Left cardiac atrium (tissue), 4 donors: ENCODE measurements around the gene ARRB1. TPM values are rescaled to one million over a fixed set of nuclear protein-coding genes. Genes with fewer than 3 reads are reported as not detected.

Experiments
- ATAC-seq, 2 donors: fragments of 200-7000 bp; cut with Tn5 transposase; one replicate each; pipeline ENCODE4 v1.9.1; 2020; ENCODE audit warnings: mild to moderate bottlenecking in 2 of 2, moderate library complexity in 2 of 2
- DNase-seq: peaks from one replicate; pipeline ENCODE4 v3.0.0-alpha.2; 2020
- intact Hi-C, 2 donors: fragments of 100-400 bp; cut with DNase I; formaldehyde crosslinking; loops; one replicate each; pipeline versions ENCODE4 v1.14.1 to v1.15.1; 2022 to 2023
- microRNA-seq, 2 donors: library from miRNA; unstranded; fragments of <30 nt; microRNA quantifications; one replicate each; pipeline ENCODE4 v1.2.0, GENCODE V29; 2020
- total RNA-seq, 2 donors: library from RNA; stranded (reverse); fragmentation: NEBNext Ultra II Directional; extraction: Animal tissue kit (Norgen Biotek cat#: 25700); gene quantifications; one replicate each; pipeline ENCODE4 v1.2.1, GENCODE V29; 2021
- donor health status: DM: no; HTN: yes; CAD: no.
- donor health status: DM: no; HTN: yes; CAD: no; lungs with severe emphysema.
- donor health status: DM: yes; HTN: yes; CAD: no.
- donor health status: Dilated cardiomyopathy.

Gene ARRB1
- total RNA-seq, 2 donors from 2014 or later, result 28.4 to 39.4 TPM

- intact Hi-C loops, result no loop called here
- ATAC-seq (no peak), DNase-seq (no peak)
These were observed 131.6 kb downstream of the ARRB1 start for GRCh38 chr11:75219869-75220268.

GRCh38 chr11:75214843-75215242 lies 136.6 kb downstream of the ARRB1 start:
- intact Hi-C loops, result no loop called here
- ATAC-seq (no peak), DNase-seq (no peak)

GRCh38 chr11:75214411-75214821 lies 137.0 kb downstream of the ARRB1 start:
- peak; percentile 53 to 80 for ATAC-seq
- intact Hi-C loops, result no loop called here
- peak; percentile 88 for DNase-seq

Small RNAs within 50 kb of the gene (microRNA-seq; reads per million reads assigned to microRNA genes)
- gene MIR326, result 5.2 to 11.7 reads per million in 2 donors

Other genes starting within 250 kb of the ARRB1 start
- 10 to 100 TPM; 49.0 to 55.8 TPM for gene SLCO2B1, start 200.6 kb downstream of the ARRB1 start, total RNA-seq
- gene TPBGL, start 110.9 kb downstream of the ARRB1 start, total RNA-seq, result under 1 TPM; 0.21 to 0.42 TPM
- 1,000 to 10,000 TPM; 1,106 to 1,117 TPM for gene RPS3, start 47.9 kb upstream of the ARRB1 start, total RNA-seq
- gene KLHL35, start 81.5 kb upstream of the ARRB1 start, total RNA-seq, result 1 to 10 TPM; 1.1 to 1.2 TPM
- 10 to 100 TPM; 12.3 to 17.6 TPM for gene GDPD5, start 174.3 kb upstream of the ARRB1 start, total RNA-seq
- 100 to 1,000 TPM; 105 to 137 TPM for gene SERPINH1, start 210.6 kb upstream of the ARRB1 start, total RNA-seq